Measurements from ENCODE around the gene LSM12.

DNA sequence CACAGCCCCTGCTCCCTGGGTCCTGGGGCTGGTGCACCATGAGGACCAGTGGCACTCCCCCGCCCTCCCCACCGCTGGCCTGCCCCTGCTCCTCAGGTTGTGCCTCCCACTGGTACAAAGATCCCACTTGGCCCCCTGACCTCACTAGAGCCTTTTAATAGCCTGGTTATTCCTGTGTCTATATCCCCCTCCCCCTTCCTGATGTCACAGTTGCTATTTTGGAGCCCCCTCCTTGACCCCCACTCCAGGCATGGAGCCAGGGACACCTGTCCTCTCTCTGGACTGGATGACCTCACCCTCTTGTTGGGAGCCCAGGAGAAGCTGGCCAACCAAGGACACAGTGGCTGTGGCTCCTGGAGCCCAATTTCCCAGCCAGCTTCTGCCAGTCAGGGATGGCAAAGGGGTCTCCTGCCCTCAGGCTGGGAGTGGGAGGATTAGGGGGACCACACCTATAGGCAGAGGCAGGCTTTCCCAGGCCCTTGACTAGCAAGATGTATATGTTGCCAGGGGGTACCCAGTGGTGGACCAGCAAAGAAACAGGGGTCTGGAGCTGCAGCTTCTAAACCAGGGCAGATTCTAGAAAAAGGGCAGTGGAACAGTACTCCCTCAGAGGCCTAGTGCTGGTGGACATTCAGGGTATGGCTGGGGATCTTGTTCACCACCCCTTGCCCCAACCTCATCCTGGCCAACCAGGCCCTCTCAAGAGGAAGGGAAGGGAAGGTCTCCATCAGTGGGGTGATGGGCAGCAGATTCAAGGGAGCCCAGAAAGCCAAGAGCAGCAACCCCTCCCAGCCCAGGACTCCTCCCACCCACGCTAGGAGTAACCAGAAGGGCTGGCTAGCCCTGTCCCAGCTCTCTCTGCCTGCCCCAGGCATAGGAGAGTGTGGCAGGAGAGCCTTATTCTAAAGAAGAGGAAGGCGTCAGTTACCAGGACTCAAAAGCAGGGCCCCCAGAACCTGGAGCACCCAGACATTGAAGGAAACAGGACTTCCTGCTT, 46.1 kb upstream of the LSM12 start:
- TF ChIP-seq POLR2A (IDR thresholded peaks at IDR 0.05) = no peak
- TF ChIP-seq, protein P1, sequence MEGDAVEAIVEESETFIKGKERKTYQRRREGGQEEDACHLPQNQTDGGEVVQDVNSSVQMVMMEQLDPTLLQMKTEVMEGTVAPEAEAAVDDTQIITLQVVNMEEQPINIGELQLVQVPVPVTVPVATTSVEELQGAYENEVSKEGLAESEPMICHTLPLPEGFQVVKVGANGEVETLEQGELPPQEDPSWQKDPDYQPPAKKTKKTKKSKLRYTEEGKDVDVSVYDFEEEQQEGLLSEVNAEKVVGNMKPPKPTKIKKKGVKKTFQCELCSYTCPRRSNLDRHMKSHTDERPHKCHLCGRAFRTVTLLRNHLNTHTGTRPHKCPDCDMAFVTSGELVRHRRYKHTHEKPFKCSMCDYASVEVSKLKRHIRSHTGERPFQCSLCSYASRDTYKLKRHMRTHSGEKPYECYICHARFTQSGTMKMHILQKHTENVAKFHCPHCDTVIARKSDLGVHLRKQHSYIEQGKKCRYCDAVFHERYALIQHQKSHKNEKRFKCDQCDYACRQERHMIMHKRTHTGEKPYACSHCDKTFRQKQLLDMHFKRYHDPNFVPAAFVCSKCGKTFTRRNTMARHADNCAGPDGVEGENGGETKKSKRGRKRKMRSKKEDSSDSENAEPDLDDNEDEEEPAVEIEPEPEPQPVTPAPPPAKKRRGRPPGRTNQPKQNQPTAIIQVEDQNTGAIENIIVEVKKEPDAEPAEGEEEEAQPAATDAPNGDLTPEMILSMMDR (IDR thresholded peaks at IDR 0.05) = no peak

Data from thyroid gland (tissue), 4 donors.